ENCODE results near the gene MTA1.

Gene MTA1

GRCh38 chr14:105471823-105472485 is 52.3 kb downstream of the MTA1 start:
- Mint-ChIP-seq H3K27ac (peak overlapping the region; percentile 22), H3K27me3 (peaks cover 15% of the 10 kb centered on the region), H3K4me3 (no peak overlapping the region), H3K9me3 (no peaks in the 10 kb centered on the region), H3K36me3 (ENCODE audit: low read depth) (peaks cover 24% of the 10 kb centered on the region), H3K4me1 (ENCODE audit: low read depth) (peaks cover 6% of the 10 kb centered on the region)
- DNase-seq: no peak

DNA sequence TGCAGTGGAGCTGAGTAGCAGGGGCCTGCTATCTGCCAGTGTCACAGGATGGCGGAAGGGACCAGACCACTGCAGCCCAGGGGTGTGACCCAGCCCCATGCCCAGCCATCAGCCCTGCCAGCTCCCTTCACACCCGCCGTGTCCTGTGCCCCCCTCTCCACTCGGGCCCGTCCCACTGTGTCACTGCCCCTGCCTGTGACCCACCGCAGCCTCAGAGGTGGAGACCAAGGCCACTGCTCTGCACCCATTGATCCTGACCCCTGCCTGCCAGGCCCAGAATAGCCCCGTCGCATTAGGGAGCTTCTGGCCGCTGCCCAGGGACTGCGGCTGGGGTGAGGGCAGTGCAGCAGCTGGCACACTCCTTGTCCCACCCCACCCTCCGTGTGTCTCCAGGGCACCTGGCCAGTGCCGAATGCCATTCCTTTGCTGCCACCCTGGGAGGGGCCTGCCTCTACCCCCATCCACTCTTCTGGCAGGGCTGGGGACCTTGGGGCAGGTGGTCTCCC is 52.9 kb downstream of the MTA1 start:
- Mint-ChIP-seq H3K36me3 (ENCODE audit: low read depth) (peaks cover 19% of the 10 kb centered on the region), H3K4me3 (no peak overlapping the region), H3K9me3 (no peaks in the 10 kb centered on the region), H3K4me1 (ENCODE audit: low read depth) (peaks cover 11% of the 10 kb centered on the region), H3K27ac (peak overlapping the region; percentile 22), H3K27me3 (peaks cover 19% of the 10 kb centered on the region)
- DNase-seq: no peak

DNA sequence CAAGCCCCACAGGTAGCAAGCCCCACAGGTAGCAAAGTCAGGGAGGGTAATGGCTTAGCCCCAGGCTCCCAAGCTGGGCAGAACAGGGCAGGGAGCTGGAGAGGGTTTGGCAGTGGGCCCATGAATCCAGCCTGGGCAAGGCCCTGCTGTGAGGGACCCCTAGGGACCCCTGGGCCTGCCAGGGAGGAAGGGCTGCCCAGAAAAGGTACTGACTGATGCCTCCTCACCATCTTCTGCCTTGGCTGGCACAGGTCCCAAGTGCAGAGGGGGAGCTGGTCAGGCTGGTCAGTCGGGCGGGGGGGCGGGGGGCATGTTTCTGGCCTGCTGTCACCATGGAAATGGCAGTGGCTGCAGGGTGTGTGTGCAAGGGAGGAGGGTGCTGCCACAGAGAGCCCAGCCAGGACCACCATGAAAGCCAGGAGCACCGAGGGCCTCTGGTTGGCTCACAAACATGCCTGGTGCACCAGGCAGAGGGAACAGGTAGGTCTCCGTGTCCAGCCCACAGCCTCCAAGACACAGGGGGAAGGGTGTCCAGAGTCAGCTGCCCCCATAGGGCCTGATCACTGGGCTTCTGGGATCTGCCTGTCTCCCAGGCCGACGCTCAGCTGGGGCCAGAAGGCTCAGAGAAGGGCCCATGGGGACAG is 53.5 kb downstream of the MTA1 start:
- Mint-ChIP-seq H3K36me3 (ENCODE audit: low read depth) (peaks cover 16% of the 10 kb centered on the region), H3K27me3 (peaks cover 19% of the 10 kb centered on the region), H3K9me3 (no peaks in the 10 kb centered on the region), H3K27ac (no peak overlapping the region), H3K4me3 (peak overlapping the region; percentile 8), H3K4me1 (ENCODE audit: low read depth) (peaks cover 11% of the 10 kb centered on the region)
- no peak for DNase-seq

DNA sequence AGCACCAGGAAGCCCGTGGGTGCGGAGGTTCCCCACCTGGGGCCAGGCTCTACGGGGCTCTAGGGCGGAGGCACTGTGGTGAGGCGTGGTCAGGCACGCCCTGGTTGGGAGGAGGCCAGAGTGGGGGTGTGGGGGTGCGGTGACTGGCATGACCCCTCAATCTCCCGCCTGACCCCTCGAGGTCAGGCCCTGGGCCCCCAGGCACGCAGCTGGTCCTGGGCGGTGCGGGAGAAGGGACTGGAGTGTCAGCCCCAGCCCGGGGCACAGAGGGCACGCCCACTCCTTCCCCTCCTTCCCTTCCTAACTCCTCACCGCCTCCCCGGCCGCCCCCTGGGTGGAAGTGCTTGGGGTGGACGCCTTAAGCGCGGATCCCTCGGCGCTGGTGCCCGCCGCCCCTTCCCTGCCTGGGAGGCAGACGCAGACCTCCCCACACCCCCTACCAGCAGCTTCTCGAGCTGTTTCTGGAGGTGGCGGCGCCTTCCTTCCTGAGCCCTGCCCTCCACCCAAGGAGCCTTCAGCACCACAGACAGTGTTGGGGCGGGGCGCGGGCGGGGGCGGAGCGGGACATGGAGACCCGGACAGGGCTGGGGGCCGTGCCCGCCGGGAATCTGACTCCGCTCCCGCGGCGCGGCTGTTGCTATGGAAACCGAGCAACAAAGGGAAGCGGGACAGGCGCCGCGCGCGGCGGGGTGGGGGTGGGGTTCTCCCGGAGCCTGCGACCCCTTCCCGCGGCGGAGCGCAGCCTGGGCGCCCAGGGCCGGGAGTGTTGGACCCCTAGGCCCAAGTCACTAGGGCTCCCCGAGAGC is 54.3 kb downstream of the MTA1 start:
- peaks cover 19% of the 10 kb centered on the region for H3K27me3 Mint-ChIP-seq
- H3K27ac Mint-ChIP-seq: peak overlapping the region; percentile 37
- H3K9me3 Mint-ChIP-seq: no peaks in the 10 kb centered on the region
- DNase-seq: peak; percentile 76
- H3K36me3 Mint-ChIP-seq (ENCODE audit: low read depth): peaks cover 11% of the 10 kb centered on the region
- H3K4me1 Mint-ChIP-seq (ENCODE audit: low read depth): peaks cover 11% of the 10 kb centered on the region
- H3K4me3 Mint-ChIP-seq: peak overlapping the region; percentile 57

- Mint-ChIP-seq H3K27ac (peak within 1 kb of the TSS; percentile 37), H3K9me3 (no peaks in the 10 kb centered on the region), H3K36me3 (ENCODE audit: low read depth) (peaks cover 7% of the 10 kb centered on the region), H3K4me1 (ENCODE audit: low read depth) (peaks cover 12% of the 10 kb centered on the region), H3K27me3 (peaks cover 22% of the 10 kb centered on the region), H3K4me3 (peak within 1 kb of the TSS; percentile 57)
- DNase-seq: no peak
Measured at GRCh38 chr14:105474483-105475268, 55.0 kb downstream of the MTA1 start, which contains the start of gene CRIP2. Gene CRIP2, plus strand, starts transcription at chr14:105474821. Its CDS starts 42 bp downstream, at chr14:105474863.

DNA sequence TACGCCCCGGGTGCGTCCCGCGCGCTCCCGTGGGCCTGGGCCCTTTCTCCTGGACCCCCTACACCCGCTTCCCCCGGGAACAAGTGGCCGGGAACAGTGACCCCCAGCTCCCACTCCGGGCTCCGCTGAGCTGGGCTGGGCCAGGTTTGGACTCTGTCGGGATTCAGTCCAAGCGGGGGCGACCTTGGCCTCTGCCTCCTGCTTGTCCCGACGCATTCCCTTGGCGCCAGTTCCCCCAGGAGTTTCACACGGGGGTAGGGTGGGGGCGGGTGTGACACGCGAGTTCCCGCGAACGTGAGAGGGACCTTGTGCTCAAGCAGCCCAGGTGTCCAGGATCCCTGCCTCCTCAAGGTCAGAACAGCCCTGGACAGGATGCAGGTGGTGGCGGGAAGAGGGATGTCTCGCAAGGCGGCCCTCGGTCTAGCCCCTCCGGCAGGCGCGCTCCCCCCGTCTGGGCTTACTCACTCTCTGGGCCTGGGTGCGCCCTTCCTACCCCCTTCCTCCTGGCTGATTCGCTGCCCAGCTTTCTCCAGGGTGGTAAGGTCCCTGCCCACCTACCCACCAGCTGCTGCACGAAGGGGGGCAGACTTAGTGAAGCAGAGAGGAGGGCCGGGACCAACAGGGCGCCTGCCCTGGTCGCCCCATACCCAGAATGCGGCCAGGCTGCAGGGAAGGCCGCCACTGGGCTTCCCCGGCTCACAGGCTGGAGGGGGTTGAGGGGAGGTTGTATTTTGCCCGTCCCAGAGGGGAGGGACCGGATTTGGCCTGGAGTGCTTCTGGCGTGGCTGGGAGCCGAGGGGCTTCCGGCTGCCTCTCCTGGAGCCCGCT is 55.9 kb downstream of the MTA1 start:
- peaks cover 19% of the 10 kb centered on the region for H3K4me1 Mint-ChIP-seq (ENCODE audit: low read depth)
- H3K27me3 Mint-ChIP-seq: peaks cover 26% of the 10 kb centered on the region
- H3K9me3 Mint-ChIP-seq: no peaks in the 10 kb centered on the region
- H3K27ac Mint-ChIP-seq: no peak overlapping the region
- peaks cover under 1% of the 10 kb centered on the region for H3K36me3 Mint-ChIP-seq (ENCODE audit: low read depth)
- no peak for DNase-seq
- H3K4me3 Mint-ChIP-seq: peak overlapping the region; percentile 43

- Mint-ChIP-seq H3K9me3 (no peaks in the 10 kb centered on the region), H3K27ac (no peak overlapping the region), H3K4me3 (no peak overlapping the region), H3K27me3 (peaks cover 26% of the 10 kb centered on the region), H3K36me3 (ENCODE audit: low read depth) (no peaks in the 10 kb centered on the region), H3K4me1 (ENCODE audit: low read depth) (peaks cover 27% of the 10 kb centered on the region)
- no peak for DNase-seq
Measured at GRCh38 chr14:105476097-105476830, 56.6 kb downstream of the MTA1 start.

GRCh38 chr14:105476831-105477659 is 57.4 kb downstream of the MTA1 start:
- no peak for DNase-seq
- Mint-ChIP-seq H3K4me1 (ENCODE audit: low read depth) (peaks cover 33% of the 10 kb centered on the region), H3K4me3 (no peak overlapping the region), H3K27ac (no peak overlapping the region), H3K36me3 (ENCODE audit: low read depth) (no peaks in the 10 kb centered on the region), H3K27me3 (peaks cover 26% of the 10 kb centered on the region), H3K9me3 (no peaks in the 10 kb centered on the region)

DNA sequence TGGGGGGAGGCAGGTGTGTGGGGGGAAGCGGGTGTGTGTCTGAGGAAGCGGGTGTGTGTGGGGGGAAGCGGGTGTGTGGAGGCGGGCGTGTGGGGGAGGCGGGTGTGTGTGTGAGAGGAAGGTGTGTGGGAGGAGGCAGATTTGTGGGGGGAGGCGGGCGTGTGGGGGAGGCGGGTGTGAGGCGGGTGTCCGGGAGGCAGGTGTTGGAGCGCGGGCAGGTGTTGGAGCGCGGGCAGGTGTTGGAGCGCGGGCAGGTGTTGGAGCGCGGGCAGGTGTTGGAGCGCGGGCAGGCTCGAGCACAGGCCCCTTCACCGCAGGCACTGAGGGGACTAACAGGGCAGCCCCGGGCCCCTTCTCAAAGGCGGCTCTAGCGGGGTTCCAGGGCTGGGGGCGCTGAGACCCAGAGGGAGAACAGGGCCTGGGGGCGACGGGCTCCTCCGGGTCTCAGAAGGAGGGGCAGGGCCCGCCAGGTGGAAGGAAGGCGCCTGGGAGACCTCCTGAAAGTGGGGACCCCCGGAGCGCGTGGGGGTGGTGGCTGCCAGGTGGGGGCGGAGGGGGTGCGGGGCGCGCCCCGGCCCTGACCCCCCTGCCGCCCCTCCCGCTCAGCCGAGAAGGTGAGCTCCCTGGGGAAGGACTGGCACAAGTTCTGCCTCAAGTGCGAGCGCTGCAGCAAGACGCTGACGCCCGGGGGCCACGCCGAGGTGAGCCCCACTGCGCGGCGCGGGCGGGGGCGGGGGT is 58.2 kb downstream of the MTA1 start:
- H3K4me3 Mint-ChIP-seq: no peak overlapping the region
- DNase-seq: no peak
- H3K9me3 Mint-ChIP-seq: no peaks in the 10 kb centered on the region
- H3K27ac Mint-ChIP-seq: no peak overlapping the region
- no peaks in the 10 kb centered on the region for H3K36me3 Mint-ChIP-seq (ENCODE audit: low read depth)
- H3K27me3 Mint-ChIP-seq: peaks cover 26% of the 10 kb centered on the region
- peaks cover 41% of the 10 kb centered on the region for H3K4me1 Mint-ChIP-seq (ENCODE audit: low read depth)

- Mint-ChIP-seq H3K4me3 (no peak overlapping the region), H3K27me3 (peaks cover 26% of the 10 kb centered on the region), H3K4me1 (ENCODE audit: low read depth) (peaks cover 45% of the 10 kb centered on the region), H3K9me3 (no peaks in the 10 kb centered on the region), H3K27ac (no peak overlapping the region), H3K36me3 (ENCODE audit: low read depth) (no peaks in the 10 kb centered on the region)
- no peak for DNase-seq
Measured at GRCh38 chr14:105478398-105479251, 59.0 kb downstream of the MTA1 start.

DNA sequence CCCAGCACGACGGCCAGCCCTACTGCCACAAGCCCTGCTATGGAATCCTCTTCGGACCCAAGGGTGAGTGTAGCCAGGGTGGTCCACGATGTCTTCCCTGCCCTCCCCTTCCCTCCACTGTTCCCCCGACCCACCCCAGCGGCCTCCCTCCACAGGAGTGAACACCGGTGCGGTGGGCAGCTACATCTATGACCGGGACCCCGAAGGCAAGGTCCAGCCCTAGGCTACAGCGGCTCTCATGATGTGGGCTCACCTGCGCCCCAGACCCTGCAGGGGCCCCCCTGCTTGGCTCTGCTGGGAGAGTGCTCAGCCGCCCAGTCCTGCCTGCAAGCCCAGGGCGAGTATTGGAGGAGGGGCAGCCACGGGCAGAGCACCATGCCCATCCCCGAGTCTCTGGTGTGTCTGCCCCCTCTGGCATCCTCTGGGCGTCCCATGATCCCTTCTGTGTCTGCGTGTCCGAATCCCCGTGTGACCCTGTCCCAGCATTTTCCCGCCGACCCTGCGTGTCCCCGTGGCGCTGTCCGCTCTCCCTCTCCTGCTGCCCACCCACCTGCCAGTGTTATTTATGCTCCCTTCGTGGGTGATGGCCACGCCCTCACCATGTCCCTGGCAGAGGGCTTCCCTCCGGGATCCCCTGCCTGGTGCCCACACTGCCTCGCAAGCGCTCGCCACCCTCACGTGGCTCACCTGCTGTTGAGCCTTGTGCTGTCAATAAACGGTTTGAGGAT is 60.0 kb downstream of the MTA1 start:
- no peak for DNase-seq
- Mint-ChIP-seq H3K36me3 (ENCODE audit: low read depth) (no peaks in the 10 kb centered on the region), H3K4me3 (no peak overlapping the region), H3K27me3 (peaks cover 26% of the 10 kb centered on the region), H3K9me3 (no peaks in the 10 kb centered on the region), H3K27ac (no peak overlapping the region), H3K4me1 (ENCODE audit: low read depth) (peaks cover 50% of the 10 kb centered on the region)
